Thymus (tissue), 14 donors: ENCODE data around the gene BMP7. TPM values are rescaled to one million over a fixed set of nuclear protein-coding genes. Genes with fewer than 3 reads are reported as not detected.

Experiments
- DNase-seq, 9 donors: peaks; one replicate each; pipeline ENCODE4 v3.0.0-alpha.2; 2013; ENCODE audit warnings: low spot score in 9 of 9, low read depth in 6 of 9, missing footprints in 1 of 9
- H3K27ac ChIP-seq, 2 donors: one replicate each; pipeline ENCODE4 v1.5.1; 2013; ENCODE audit warnings: control low read depth in 1 of 2, low read depth in 1 of 2, low read length in 1 of 2, mild to moderate bottlenecking in 1 of 2, moderate library complexity in 1 of 2
- H3K27me3 ChIP-seq, 2 donors: one replicate each; pipeline ENCODE4 v1.5.1; 2013; ENCODE audit warnings: low read length in 1 of 2; ENCODE audit not compliant: control insufficient read depth in 2 of 2, insufficient read depth in 1 of 2
- H3K36me3 ChIP-seq, 2 donors: one replicate each; pipeline ENCODE4 v1.5.1; 2013; ENCODE audit warnings: low read length in 1 of 2, mild to moderate bottlenecking in 1 of 2, moderate library complexity in 1 of 2; ENCODE audit not compliant: control insufficient read depth in 2 of 2, insufficient read depth in 2 of 2
- H3K4me1 ChIP-seq, 2 donors: one replicate each; pipeline ENCODE4 v1.5.1; 2013; ENCODE audit warnings: low read length in 2 of 2; ENCODE audit not compliant: control insufficient read depth in 2 of 2, insufficient read depth in 2 of 2
- H3K4me3 ChIP-seq, 2 donors: one replicate each; pipeline ENCODE4 v1.5.1; 2013; ENCODE audit warnings: low read length in 2 of 2, control low read depth in 1 of 2, mild to moderate bottlenecking in 1 of 2
- H3K9me3 ChIP-seq, 2 donors: one replicate each; pipeline ENCODE4 v1.5.1; 2013; ENCODE audit warnings: low read length in 1 of 2, mild to moderate bottlenecking in 1 of 2; ENCODE audit not compliant: control insufficient read depth in 2 of 2, insufficient read depth in 1 of 2
- WGBS: extraction: QIAGEN DNeasy Blood & Tissue Kit; methylation state at CpG from one replicate; pipeline ENCODE4 v1.1.7; 2013; 5-methylcytosine and 5-hydroxymethylcytosine counted together
- long read RNA-seq, 10 donors: transcript quantifications; one replicate each; lab custom pipeline, GENCODE V29; 2026
- polyA plus RNA-seq: library from polyadenylated mRNA; stranded (reverse); fragments of 200-250 nt; gene quantifications from one replicate; pipeline ENCODE4 v1.2.3, GENCODE V29; 2013
- total RNA-seq: library from RNA; stranded (reverse); fragments of 120-200 nt; gene quantifications from one replicate; pipeline ENCODE4 v1.2.4, GENCODE V29; 2013
- donor health status: healthy.

Gene BMP7
- total RNA-seq (6.3 TPM), polyA plus RNA-seq (2.4 TPM)
- long read RNA-seq, donor 1, partial matches to known transcripts, result 0 of 1 reads
- long read RNA-seq, donor 1, other reads (novel, unspliced or antisense), result 0 of 1 reads
- long read RNA-seq, donor 2, full-length matches to known transcripts, result 6 of 6 reads
- long read RNA-seq, donor 2, partial matches to known transcripts, result 0 of 6 reads
- long read RNA-seq, donor 2, other reads (novel, unspliced or antisense), result 0 of 6 reads
- long read RNA-seq, donor 3, full-length matches to known transcripts, result 8 of 8 reads
- long read RNA-seq, donor 3, partial matches to known transcripts, result 0 of 8 reads
- long read RNA-seq, donor 3, other reads (novel, unspliced or antisense), result 0 of 8 reads
- long read RNA-seq, donor 4, full-length matches to known transcripts, result 1 of 1 reads
- long read RNA-seq, donor 4, partial matches to known transcripts, result 0 of 1 reads
- long read RNA-seq, donor 4, other reads (novel, unspliced or antisense), result 0 of 1 reads
- long read RNA-seq, donor 5, full-length matches to known transcripts, result 15 of 15 reads
- long read RNA-seq, donor 5, partial matches to known transcripts, result 0 of 15 reads
- long read RNA-seq, donor 5, other reads (novel, unspliced or antisense), result 0 of 15 reads
- long read RNA-seq, donor 6, full-length matches to known transcripts, result 5 of 5 reads
- long read RNA-seq, donor 6, partial matches to known transcripts, result 0 of 5 reads
- long read RNA-seq, donor 6, other reads (novel, unspliced or antisense), result 0 of 5 reads
- long read RNA-seq, donor 7, partial matches to known transcripts, result 0 of 2 reads
- long read RNA-seq, donor 7, other reads (novel, unspliced or antisense), result 0 of 2 reads
- long read RNA-seq, donor 8, full-length matches to known transcripts, result 2 of 2 reads
- long read RNA-seq, donor 8, partial matches to known transcripts, result 0 of 2 reads
- long read RNA-seq, donor 8, other reads (novel, unspliced or antisense), result 0 of 2 reads
- long read RNA-seq, donor 9, full-length matches to known transcripts, result 2 of 2 reads
- long read RNA-seq, donor 9, partial matches to known transcripts, result 0 of 2 reads
- long read RNA-seq, donor 9, other reads (novel, unspliced or antisense), result 0 of 2 reads
- long read RNA-seq, donor 10, full-length matches to known transcripts, result 4 of 4 reads
- long read RNA-seq, donor 10, partial matches to known transcripts, result 0 of 4 reads
- long read RNA-seq, donor 10, other reads (novel, unspliced or antisense), result 0 of 4 reads

- peaks cover 0 to 4% of the 10 kb centered on the region in 2 donors for H3K4me1 ChIP-seq
- 3% methylated on average over 84 of the region's 84 CpGs for WGBS
- peak in 2 of 9 donors; percentile 7 to 22 for DNase-seq
- H3K36me3 ChIP-seq, result no peaks in the 10 kb centered on the region
- H3K27me3 ChIP-seq, result peaks cover 67 to 90% of the 10 kb centered on the region in 2 donors
- H3K27ac ChIP-seq, result peak within 1 kb of the TSS in 1 of 2 donors; percentile 31
- H3K9me3 ChIP-seq, result peaks cover 0 to 1% of the 10 kb centered on the region in 2 donors
- peak within 1 kb of the TSS; percentile 30 to 33 for H3K4me3 ChIP-seq
Measured at GRCh38 chr20:57266291-57267157, at the start of gene BMP7. Gene BMP7 (minus strand): TSS chr20:57266641. CDS start chr20:57266122, 519 bp downstream.

- DNase-seq, result no peak
- Histone ChIP-seq H3K4me1 (peaks cover 3 to 26% of the 10 kb centered on the region in 2 donors), H3K9me3 (no peaks in the 10 kb centered on the region), H3K4me3 (no peak overlapping the region), H3K27me3 (no peaks in the 10 kb centered on the region), H3K27ac (peak overlapping the region in 1 of 2 donors; percentile 75), H3K36me3 (no peaks in the 10 kb centered on the region)
- WGBS, result 89% methylated on average over 8 of the region's 8 CpGs
Measured at GRCh38 chr20:57315976-57316480, 49.6 kb upstream of the BMP7 start.

DNA sequence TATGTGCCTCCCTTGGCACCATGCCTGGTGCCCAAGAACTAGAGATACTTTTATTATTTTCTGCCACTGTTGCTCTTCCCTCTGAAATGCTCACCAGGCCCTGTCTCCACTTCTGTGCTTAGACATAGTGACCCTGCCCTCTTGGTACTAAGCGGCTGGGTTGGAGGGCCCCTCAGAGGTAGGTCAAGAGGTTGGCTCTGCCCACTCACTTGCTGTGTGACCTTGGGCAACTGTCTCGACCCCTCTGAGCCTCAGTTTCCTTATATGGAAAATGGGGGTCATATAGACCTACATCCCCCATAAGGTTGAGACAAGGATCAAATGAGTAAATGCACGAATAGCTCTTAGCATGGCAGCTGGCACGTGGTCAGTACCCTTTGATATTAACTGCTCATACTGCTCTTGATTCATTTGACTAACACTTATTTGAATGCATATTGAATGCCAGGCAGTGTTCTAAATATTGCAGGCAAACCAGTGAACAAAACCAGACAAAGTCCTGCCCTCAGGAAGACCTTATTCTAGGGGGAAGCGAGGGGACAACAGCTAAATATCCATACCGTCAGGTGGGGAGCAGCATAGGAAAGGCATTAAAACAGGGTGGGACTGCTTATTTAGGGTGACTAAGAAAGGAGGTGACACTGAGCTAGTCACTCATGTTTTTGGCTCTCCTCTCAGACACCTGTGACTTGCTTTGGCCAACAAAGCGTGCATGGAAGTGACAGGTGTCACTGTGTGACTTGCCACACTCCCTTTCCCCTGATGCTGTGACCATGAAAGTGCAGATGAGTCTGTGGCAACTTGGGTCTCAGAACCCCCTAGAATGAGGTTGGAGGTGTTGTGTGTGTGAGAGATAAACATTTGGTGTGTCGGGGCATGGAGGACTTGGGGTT lies 48.9 kb upstream of the BMP7 start:
- H3K36me3 ChIP-seq, result no peaks in the 10 kb centered on the region
- no peaks in the 10 kb centered on the region for H3K27me3 ChIP-seq
- H3K27ac ChIP-seq, result peak overlapping the region in 1 of 2 donors; percentile 75
- H3K4me3 ChIP-seq, result no peak overlapping the region
- no peaks in the 10 kb centered on the region for H3K9me3 ChIP-seq
- WGBS, result 83% methylated on average over 8 of the region's 8 CpGs
- peaks cover 3 to 26% of the 10 kb centered on the region in 2 donors for H3K4me1 ChIP-seq
- peak in 4 of 9 donors; percentile 25 to 56 (median 36) for DNase-seq

DNA sequence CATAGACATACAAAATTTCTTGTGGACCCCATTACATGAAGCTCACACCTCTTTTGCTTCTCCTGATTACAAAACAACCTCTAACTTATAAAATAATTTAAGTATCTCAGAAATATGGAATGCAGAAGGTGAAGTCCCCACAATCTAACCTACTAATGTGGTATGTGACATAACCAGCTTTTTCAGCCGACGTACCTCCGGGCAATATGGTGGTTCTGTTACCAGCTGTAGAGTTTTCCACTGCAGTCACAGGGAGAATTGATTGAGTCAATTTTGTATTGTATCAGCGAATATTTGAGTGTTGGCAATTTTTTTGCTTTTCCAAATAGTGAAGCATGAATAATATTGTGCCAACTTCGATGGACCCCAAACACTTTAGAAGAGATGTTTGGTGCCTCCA lies 47.5 kb upstream of the BMP7 start:
- H3K4me3 ChIP-seq, result no peak overlapping the region
- WGBS, result 96% methylated on average over 5 of the region's 5 CpGs
- DNase-seq, result no peak
- H3K27ac ChIP-seq, result no peak overlapping the region
- peaks cover 0 to 2% of the 10 kb centered on the region in 2 donors for H3K27me3 ChIP-seq
- no peaks in the 10 kb centered on the region for H3K9me3 ChIP-seq
- H3K4me1 ChIP-seq, result peaks cover 3 to 26% of the 10 kb centered on the region in 2 donors
- no peaks in the 10 kb centered on the region for H3K36me3 ChIP-seq

DNA sequence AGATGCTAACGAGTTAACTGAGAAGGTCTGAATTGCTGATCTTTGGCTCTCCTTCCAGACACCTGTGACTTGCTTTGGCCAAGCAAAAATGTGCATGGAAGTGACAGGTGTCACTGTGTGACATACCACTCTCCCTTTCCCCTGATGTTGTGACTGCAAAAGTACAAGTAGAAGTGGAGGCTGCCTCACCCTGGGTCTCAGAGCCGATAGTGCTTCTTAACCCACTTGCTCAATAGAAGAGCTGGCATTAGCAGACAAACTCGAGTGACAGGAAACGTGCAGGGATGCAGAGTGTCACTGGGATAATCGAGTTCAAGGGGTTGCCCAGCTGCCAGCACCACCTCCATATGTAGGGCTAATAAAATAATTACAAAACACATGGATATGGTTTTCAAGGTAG lies 46.8 kb upstream of the BMP7 start:
- H3K4me1 ChIP-seq, result peaks cover 3 to 23% of the 10 kb centered on the region in 2 donors
- DNase-seq, result no peak
- H3K27me3 ChIP-seq, result peaks cover 0 to 4% of the 10 kb centered on the region in 2 donors
- no peaks in the 10 kb centered on the region for H3K9me3 ChIP-seq
- H3K36me3 ChIP-seq, result no peaks in the 10 kb centered on the region
- 71% methylated on average over 5 of the region's 5 CpGs for WGBS
- no peak overlapping the region for H3K27ac ChIP-seq
- H3K4me3 ChIP-seq, result no peak overlapping the region

- Histone ChIP-seq H3K27me3 (peaks cover 0 to 4% of the 10 kb centered on the region in 2 donors), H3K4me1 (peaks cover 3 to 16% of the 10 kb centered on the region in 2 donors), H3K27ac (no peak overlapping the region), H3K36me3 (no peaks in the 10 kb centered on the region), H3K9me3 (no peaks in the 10 kb centered on the region), H3K4me3 (no peak overlapping the region)
- 93% methylated on average over 6 of the region's 6 CpGs for WGBS
- no peak for DNase-seq
Measured at GRCh38 chr20:57312138-57312537, 45.7 kb upstream of the BMP7 start.

- Histone ChIP-seq H3K9me3 (no peaks in the 10 kb centered on the region), H3K27ac (no peak overlapping the region), H3K4me3 (no peak overlapping the region), H3K4me1 (peaks cover 3 to 14% of the 10 kb centered on the region in 2 donors), H3K27me3 (peaks cover 0 to 4% of the 10 kb centered on the region in 2 donors), H3K36me3 (no peaks in the 10 kb centered on the region)
- WGBS, result 95% methylated on average over 11 of the region's 11 CpGs
- DNase-seq, result no peak
Measured at GRCh38 chr20:57310821-57311514, 44.5 kb upstream of the BMP7 start.
